ENCODE results near the gene SPART.

GRCh38 chr13:36356058-36356457 is 9.9 kb upstream of the SPART start:
- TF ChIP-seq SP1 (IDR thresholded peaks at IDR 0.05) (no peak), SUZ12 (IDR thresholded peaks at IDR 0.05) (no peak), BHLHE40 (IDR thresholded peaks at IDR 0.05; ENCODE audit: borderline replicate concordance) (no peak), TARDBP (IDR thresholded peaks at IDR 0.05) (no peak), HDGF (IDR thresholded peaks at IDR 0.05; ENCODE audit: borderline replicate concordance) (no peak), FOXK2 (IDR thresholded peaks at IDR 0.05) (no peak), CTBP1 (IDR thresholded peaks at IDR 0.05; ENCODE audit: borderline replicate concordance) (no peak), LEF1 (IDR thresholded peaks at IDR 0.05; ENCODE audit: borderline replicate concordance) (no peak), NFRKB (IDR thresholded peaks at IDR 0.05) (no peak)
